Colonic mucosa (tissue), 4 donors: ENCODE measurements around the gene HTR2A. TPM values are rescaled to one million over a fixed set of nuclear protein-coding genes. Genes with fewer than 3 reads are reported as not detected.

Experiments used
- DNase-seq: peaks from one replicate; pipeline ENCODE4 v3.0.0-alpha.2; 2020
- H3K27ac ChIP-seq: fragments of 200-600 bp; one replicate; pipeline ENCODE4 v1.8.0; 2021
- H3K27me3 ChIP-seq: fragments of 200-600 bp; one replicate; pipeline ENCODE4 v1.8.0; 2021
- H3K36me3 ChIP-seq: fragments of 200-600 bp; one replicate; pipeline ENCODE4 v1.8.0; 2021
- H3K4me1 ChIP-seq: fragments of 200-600 bp; one replicate; pipeline ENCODE4 v1.8.0; 2021; ENCODE audit warnings: mild to moderate bottlenecking
- H3K4me3 ChIP-seq: fragments of 200-600 bp; one replicate; pipeline ENCODE4 v1.8.0; 2021
- H3K9ac ChIP-seq, 2 donors: one replicate each; pipeline ENCODE4 v1.7.0; 2013; ENCODE audit warnings: control low read depth in 2 of 2, low read depth in 2 of 2, low read length in 2 of 2
- H3K9me3 ChIP-seq: fragments of 200-600 bp; one replicate; pipeline ENCODE4 v1.8.0; 2021
- intact Hi-C: fragments of 100-400 bp; cut with DNase I; formaldehyde crosslinking; loops from one replicate; pipeline ENCODE4 v1.14.1; 2022
- total RNA-seq, 2 donors: library from RNA; stranded (reverse); fragmentation: NEBNext Ultra II Directional in 1 of 2; extraction: Animal tissue kit (Norgen Biotek cat#: 25700) in 1 of 2; gene quantifications; one replicate each; pipeline ENCODE4 v1.2.1, GENCODE V29; 2021
- TF ChIP-seq, protein P1 (sequence below): fragments of 200-600 bp; IDR thresholded peaks from one replicate; pipeline ENCODE4 v1.8.0; 2022; ENCODE audit warnings: antibody characterized with exemption, mild to moderate bottlenecking
- donor health status: healthy.
- donor health status: DM: no; HTN: no; CAD: no.
- donor health status: DM: no; HTN: no; CAD: no.

Gene HTR2A
- total RNA-seq, 2 donors from 2014 or later, result 0.19 to 0.35 TPM

- intact Hi-C loops, result no loop called here
- Histone ChIP-seq H3K4me1 (peaks cover 3% of the 10 kb centered on the region), H3K27me3 (no peaks in the 10 kb centered on the region), H3K9ac (peak overlapping the region in 1 of 2 donors; percentile 51), H3K4me3 (peak overlapping the region; percentile 43), H3K9me3 (no peaks in the 10 kb centered on the region), H3K27ac (no peak overlapping the region), H3K36me3 (no peaks in the 10 kb centered on the region)
- peak; percentile 68 for DNase-seq
- TF ChIP-seq, protein P1, sequence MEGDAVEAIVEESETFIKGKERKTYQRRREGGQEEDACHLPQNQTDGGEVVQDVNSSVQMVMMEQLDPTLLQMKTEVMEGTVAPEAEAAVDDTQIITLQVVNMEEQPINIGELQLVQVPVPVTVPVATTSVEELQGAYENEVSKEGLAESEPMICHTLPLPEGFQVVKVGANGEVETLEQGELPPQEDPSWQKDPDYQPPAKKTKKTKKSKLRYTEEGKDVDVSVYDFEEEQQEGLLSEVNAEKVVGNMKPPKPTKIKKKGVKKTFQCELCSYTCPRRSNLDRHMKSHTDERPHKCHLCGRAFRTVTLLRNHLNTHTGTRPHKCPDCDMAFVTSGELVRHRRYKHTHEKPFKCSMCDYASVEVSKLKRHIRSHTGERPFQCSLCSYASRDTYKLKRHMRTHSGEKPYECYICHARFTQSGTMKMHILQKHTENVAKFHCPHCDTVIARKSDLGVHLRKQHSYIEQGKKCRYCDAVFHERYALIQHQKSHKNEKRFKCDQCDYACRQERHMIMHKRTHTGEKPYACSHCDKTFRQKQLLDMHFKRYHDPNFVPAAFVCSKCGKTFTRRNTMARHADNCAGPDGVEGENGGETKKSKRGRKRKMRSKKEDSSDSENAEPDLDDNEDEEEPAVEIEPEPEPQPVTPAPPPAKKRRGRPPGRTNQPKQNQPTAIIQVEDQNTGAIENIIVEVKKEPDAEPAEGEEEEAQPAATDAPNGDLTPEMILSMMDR, result peak; percentile 97
Measured at GRCh38 chr13:46893798-46894560, 2.9 kb downstream of the HTR2A start.

DNA sequence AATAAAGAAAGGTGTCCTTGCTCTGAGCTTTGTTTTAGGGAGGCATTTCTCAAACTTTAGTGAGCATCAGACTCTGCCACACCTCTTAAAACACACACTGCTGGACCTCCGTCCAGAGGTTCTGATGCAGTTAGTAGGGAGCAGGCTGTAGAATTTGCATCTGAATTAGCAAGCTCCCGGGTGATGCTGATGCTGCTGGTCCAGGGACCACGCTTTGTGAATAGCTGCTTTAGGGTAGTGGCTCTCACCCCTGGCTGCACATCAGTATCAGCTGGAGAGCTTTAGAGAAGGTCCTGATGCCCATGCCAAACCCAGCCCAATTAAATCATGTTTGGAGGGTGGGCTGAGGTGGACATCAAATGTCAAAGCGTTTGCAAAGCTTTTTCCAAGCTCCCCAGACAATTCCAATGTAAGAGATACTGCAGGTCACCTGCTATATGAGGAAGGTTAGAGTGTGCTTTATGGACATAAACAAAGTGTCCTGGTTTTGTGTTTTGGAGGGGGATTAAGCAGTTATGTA is 3.6 kb downstream of the HTR2A start:
- TF ChIP-seq, protein P1, result no peak
- intact Hi-C loops, result no loop called here
- Histone ChIP-seq H3K27ac (no peak overlapping the region), H3K9ac (no peak overlapping the region), H3K4me1 (peaks cover 3% of the 10 kb centered on the region), H3K4me3 (no peak overlapping the region), H3K9me3 (no peaks in the 10 kb centered on the region), H3K27me3 (no peaks in the 10 kb centered on the region), H3K36me3 (no peaks in the 10 kb centered on the region)
- no peak for DNase-seq

DNA sequence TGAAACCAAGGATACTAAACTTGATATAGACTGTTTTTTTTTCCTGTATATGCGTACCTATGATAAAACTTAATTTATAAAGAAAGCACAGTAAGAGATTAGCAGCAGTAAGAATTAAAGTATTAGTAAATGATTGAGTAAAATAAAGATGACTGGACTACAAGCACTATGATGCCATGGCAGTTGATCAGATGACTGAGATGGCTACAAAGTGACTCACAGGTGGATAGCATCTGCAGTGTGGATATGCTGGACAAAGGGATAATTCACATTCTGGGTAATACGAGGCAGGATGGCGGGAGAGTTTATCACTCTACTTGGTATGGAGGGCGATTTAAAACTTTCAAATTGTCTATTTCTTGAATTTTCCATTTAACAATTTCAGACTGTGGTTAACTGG is 11.8 kb downstream of the HTR2A start:
- no peaks in the 10 kb centered on the region for H3K4me1 ChIP-seq
- TF ChIP-seq, protein P1, result no peak
- no peaks in the 10 kb centered on the region for H3K27me3 ChIP-seq
- no peak overlapping the region for H3K9ac ChIP-seq
- H3K9me3 ChIP-seq, result no peaks in the 10 kb centered on the region
- intact Hi-C loops, result no loop called here
- no peak overlapping the region for H3K27ac ChIP-seq
- H3K4me3 ChIP-seq, result no peak overlapping the region
- no peaks in the 10 kb centered on the region for H3K36me3 ChIP-seq
- DNase-seq, result no peak

DNA sequence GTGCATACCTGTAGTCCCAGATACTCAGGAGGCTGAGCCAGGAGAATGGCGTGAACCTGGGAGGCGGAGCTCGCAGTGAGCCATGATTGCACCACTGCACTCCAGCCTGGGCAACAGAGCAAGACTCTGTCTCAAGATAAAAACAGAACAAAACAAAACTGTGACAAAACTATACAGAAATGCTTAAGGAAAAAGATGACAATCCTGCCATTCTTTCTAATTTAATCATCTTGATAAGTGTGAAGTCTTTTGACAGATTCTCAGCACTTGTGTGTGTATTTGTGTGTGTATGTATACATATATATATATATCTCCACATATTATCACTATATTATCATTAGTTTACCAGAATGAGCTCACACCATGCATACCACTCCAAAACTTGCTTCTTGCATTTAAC is 12.3 kb downstream of the HTR2A start:
- no peak for DNase-seq
- Histone ChIP-seq H3K4me1 (no peaks in the 10 kb centered on the region), H3K27me3 (no peaks in the 10 kb centered on the region), H3K36me3 (no peaks in the 10 kb centered on the region), H3K9me3 (no peaks in the 10 kb centered on the region), H3K9ac (no peak overlapping the region), H3K27ac (no peak overlapping the region), H3K4me3 (no peak overlapping the region)
- intact Hi-C loops, result no loop called here
- TF ChIP-seq, protein P1, result no peak

- no peaks in the 10 kb centered on the region for H3K36me3 ChIP-seq
- H3K9me3 ChIP-seq, result no peaks in the 10 kb centered on the region
- intact Hi-C loops, result no loop called here
- H3K27ac ChIP-seq, result no peak overlapping the region
- no peak overlapping the region for H3K4me3 ChIP-seq
- TF ChIP-seq, protein P1, result no peak
- H3K9ac ChIP-seq, result no peak overlapping the region
- no peaks in the 10 kb centered on the region for H3K27me3 ChIP-seq
- no peak for DNase-seq
- H3K4me1 ChIP-seq, result no peaks in the 10 kb centered on the region
Measured at GRCh38 chr13:46881621-46882020, 15.2 kb downstream of the HTR2A start.
